GM23338 (cell line): ENCODE results near the gene ADGRF3. TPM values are rescaled to one million over a fixed set of nuclear protein-coding genes. Genes with fewer than 3 reads are reported as not detected.
"Not testable (repeated sequence)": the region's sequence is repeated elsewhere in the genome, so short reads cannot be mapped to it uniquely, and the experiment has no call there.

ENCODE experiments used
- ATAC-seq: fragments of 200-7000 bp; cut with Tn5 transposase; 3 replicates; pipeline ENCODE4 v1.9.1; 2020
- DNase-seq: peaks from one replicate; pipeline ENCODE4 v3.0.0-alpha.2; 2015; ENCODE audit warnings: low spot score
- H2AFZ ChIP-seq: fragments of 200-600 bp; sonication (generic); 2 replicates; pipeline ENCODE4 v1.8.0; 2016; ENCODE audit warnings: antibody characterized with exemption, mild to moderate bottlenecking, moderate library complexity
- H3F3A ChIP-seq: fragments of 200-600 bp; sonication (generic); replicated peaks from 2 replicates; pipeline ENCODE4 v1.8.0; 2017; ENCODE audit warnings: antibody characterized with exemption, mixed run types, low read depth
- H3K27ac ChIP-seq: fragments of 200-600 bp; sonication (generic); 2 replicates; pipeline ENCODE4 v1.6.1; 2016; ENCODE audit warnings: low read depth
- H3K27me3 ChIP-seq: fragments of 200-600 bp; sonication (generic); 2 replicates; pipeline ENCODE4 v1.8.0; 2016; ENCODE audit warnings: mild to moderate bottlenecking, mixed run types, moderate library complexity; ENCODE audit not compliant: insufficient read depth
- H3K36me3 ChIP-seq: fragments of 200-600 bp; sonication (generic); 2 replicates; pipeline ENCODE4 v1.8.0; 2016; ENCODE audit warnings: mild to moderate bottlenecking; ENCODE audit not compliant: insufficient read depth
- H3K4me1 ChIP-seq: fragments of 200-600 bp; sonication (generic); 2 replicates; pipeline ENCODE4 v1.8.0; 2016; ENCODE audit warnings: mild to moderate bottlenecking, moderate library complexity; ENCODE audit not compliant: insufficient read depth
- H3K4me2 ChIP-seq: fragments of 200-600 bp; sonication (generic); 2 replicates; pipeline ENCODE4 v1.7.1; 2017; ENCODE audit warnings: mixed run types
- H3K4me3 ChIP-seq: fragments of 200-600 bp; sonication (generic); 2 replicates; pipeline ENCODE4 v1.6.1; 2016; ENCODE audit warnings: mixed run types
- H3K79me2 ChIP-seq: fragments of 200-600 bp; sonication (generic); replicated peaks from 2 replicates; pipeline ENCODE4 v1.8.0; 2017; ENCODE audit warnings: mild to moderate bottlenecking; ENCODE audit not compliant: insufficient read depth
- H3K9me2 ChIP-seq: fragments of 200-600 bp; sonication (generic); 2 replicates; pipeline ENCODE4 v1.8.0; 2017; ENCODE audit not compliant: insufficient read depth
- H4K20me1 ChIP-seq: fragments of 200-600 bp; sonication (generic); replicated peaks from 2 replicates; pipeline ENCODE4 v1.8.0; 2017; ENCODE audit warnings: mild to moderate bottlenecking; ENCODE audit not compliant: insufficient read depth
- H3K27ac Mint-ChIP-seq: 2 replicates; pipeline ENCODE4 v1.8.0; 2020; ENCODE audit warnings: inconsistent platforms, mild to moderate bottlenecking, moderate library complexity, mixed read lengths
- H3K27me3 Mint-ChIP-seq: 3 replicates; pipeline ENCODE4 v1.8.0; 2022; ENCODE audit warnings: low read depth, mild to moderate bottlenecking, moderate library complexity, mixed read lengths, inconsistent platforms; ENCODE audit not compliant: insufficient read depth, poor library complexity
- H3K36me3 Mint-ChIP-seq: 3 replicates; pipeline ENCODE4 v1.8.0; 2021; ENCODE audit warnings: low read depth, mild to moderate bottlenecking, inconsistent platforms, moderate library complexity, mixed read lengths
- H3K4me1 Mint-ChIP-seq: 3 replicates; pipeline ENCODE4 v1.8.0; 2020; ENCODE audit warnings: mild to moderate bottlenecking, inconsistent platforms, mixed read lengths
- H3K4me3 Mint-ChIP-seq: 3 replicates; pipeline ENCODE4 v1.8.0; 2021; ENCODE audit warnings: moderate library complexity, mild to moderate bottlenecking, inconsistent platforms, mixed read lengths
- H3K9me3 Mint-ChIP-seq: 3 replicates; pipeline ENCODE4 v1.8.0; 2020; ENCODE audit warnings: moderate library complexity, mild to moderate bottlenecking, inconsistent platforms, mixed read lengths
- CTCF ChIP-seq, 2 experiments: fragments of 200-600 bp in 1 of 2; sonication (generic) in 1 of 2; conservative IDR thresholded peaks; 2 replicates each; pipeline versions ENCODE4 v1.5.1 to v1.6.1; 2016 to 2017; ENCODE audit warnings: antibody characterized with exemption in 2 of 2, low read depth in 2 of 2, mild to moderate bottlenecking in 2 of 2, moderate library complexity in 1 of 2
- STAT1 ChIP-seq: IDR thresholded peaks from one replicate; pipeline ENCODE4 v1.6.1; 2016; ENCODE audit warnings: antibody characterized with exemption; ENCODE audit not compliant: unreplicated experiment
- ZNF462 ChIP-seq: fragments of 250-450 bp; sonication (Bioruptor Pico); IDR thresholded peaks from 2 replicates; pipeline ENCODE4 v1.5.0; 2020; ENCODE audit warnings: mild to moderate bottlenecking, moderate library complexity
- polyA plus RNA-seq: library from polyadenylated mRNA; unstranded; fragments of >200 nt; fragmentation: Nextera tagmentation; extraction: Ambion mirVana; gene quantifications from 2 replicates; pipeline ENCODE4 v1.2.1, GENCODE V29; 2016
- total RNA-seq: library from RNA; depleted of rRNA; stranded (reverse); fragments of >200 nt; shearing (Covaris generic); gene quantifications from 2 replicates; pipeline ENCODE4 v1.2.3, GENCODE V29; 2014

Gene ADGRF3
- total and polyA plus RNA-seq, 2 experiments from 2014 or later = 0.38 to 0.39 TPM

GRCh38 chr2:26355038-26355995 lies 8.7 kb upstream of the ADGRF3 start:
- Histone ChIP-seq H3K36me3 (no peaks in the 10 kb centered on the region), H2AFZ (no peak overlapping the region), H3K79me2 (peaks cover 100% of the 10 kb centered on the region), H3K27ac (no peak overlapping the region), H3F3A (no peaks in the 10 kb centered on the region), H3K27me3 (no peaks in the 10 kb centered on the region), H3K4me2 (0 out of 2 replicates have a peak overlapping the region, but pooled peaks have one; percentile 17), H3K4me1 (peaks cover 6% of the 10 kb centered on the region; the same call in 1 of the 2 replicates), H3K9me2 (no peaks in the 10 kb centered on the region), H3K4me3 (no peak overlapping the region), H4K20me1 (peaks cover 41% of the 10 kb centered on the region)
- Mint-ChIP-seq H3K27me3 (no peaks in the 10 kb centered on the region), H3K4me3 (no peak overlapping the region; the same call in 2 of the 3 replicates), H3K9me3 (no peaks in the 10 kb centered on the region), H3K36me3 (peaks cover 12% of the 10 kb centered on the region), H3K4me1 (peaks cover 23% of the 10 kb centered on the region), H3K27ac (peak overlapping the region; percentile 21)
- ATAC-seq (peak; percentile 74), DNase-seq (peak; percentile 66)
- no peak for TF ChIP-seq ZNF462
- no peak for TF ChIP-seq STAT1
- TF ChIP-seq CTCF (conservative IDR thresholded peaks at IDR 0.05; ENCODE audit: low read depth in 2 of 2) = no peak

GRCh38 chr2:26354469-26354868 lies 7.9 kb upstream of the ADGRF3 start:
- H4K20me1 ChIP-seq = peaks cover 40% of the 10 kb centered on the region
- not testable (repeated sequence) for DNase-seq, H3K27ac Mint-ChIP-seq, H3K27me3 ChIP-seq, H3K4me1 ChIP-seq, H3K36me3 ChIP-seq, ATAC-seq, H3K27ac ChIP-seq, H3K4me3 ChIP-seq, H3K27me3 Mint-ChIP-seq, H3F3A ChIP-seq, H2AFZ ChIP-seq, H3K9me2 ChIP-seq, H3K4me3 Mint-ChIP-seq, H3K9me3 Mint-ChIP-seq
- H3K4me1 Mint-ChIP-seq = peaks cover 23% of the 10 kb centered on the region
- 0 out of 2 replicates have a peak overlapping the region, but pooled peaks have one; percentile 17 for H3K4me2 ChIP-seq
- peaks cover 100% of the 10 kb centered on the region for H3K79me2 ChIP-seq
- peaks cover 12% of the 10 kb centered on the region for H3K36me3 Mint-ChIP-seq
